GM21367 (cell line): Measurements from ENCODE around the gene ATP2C2.
"Not testable (repeated sequence)": the region's sequence is repeated elsewhere in the genome, so short reads cannot be mapped to it uniquely, and the experiment has no call there.

Source experiments
- ATAC-seq: cut with Tn5 transposase; IDR thresholded peaks from one replicate; pipeline ENCODE4 v1.9.1; 2021; ENCODE audit not compliant: unreplicated experiment

Gene ATP2C2

DNA sequence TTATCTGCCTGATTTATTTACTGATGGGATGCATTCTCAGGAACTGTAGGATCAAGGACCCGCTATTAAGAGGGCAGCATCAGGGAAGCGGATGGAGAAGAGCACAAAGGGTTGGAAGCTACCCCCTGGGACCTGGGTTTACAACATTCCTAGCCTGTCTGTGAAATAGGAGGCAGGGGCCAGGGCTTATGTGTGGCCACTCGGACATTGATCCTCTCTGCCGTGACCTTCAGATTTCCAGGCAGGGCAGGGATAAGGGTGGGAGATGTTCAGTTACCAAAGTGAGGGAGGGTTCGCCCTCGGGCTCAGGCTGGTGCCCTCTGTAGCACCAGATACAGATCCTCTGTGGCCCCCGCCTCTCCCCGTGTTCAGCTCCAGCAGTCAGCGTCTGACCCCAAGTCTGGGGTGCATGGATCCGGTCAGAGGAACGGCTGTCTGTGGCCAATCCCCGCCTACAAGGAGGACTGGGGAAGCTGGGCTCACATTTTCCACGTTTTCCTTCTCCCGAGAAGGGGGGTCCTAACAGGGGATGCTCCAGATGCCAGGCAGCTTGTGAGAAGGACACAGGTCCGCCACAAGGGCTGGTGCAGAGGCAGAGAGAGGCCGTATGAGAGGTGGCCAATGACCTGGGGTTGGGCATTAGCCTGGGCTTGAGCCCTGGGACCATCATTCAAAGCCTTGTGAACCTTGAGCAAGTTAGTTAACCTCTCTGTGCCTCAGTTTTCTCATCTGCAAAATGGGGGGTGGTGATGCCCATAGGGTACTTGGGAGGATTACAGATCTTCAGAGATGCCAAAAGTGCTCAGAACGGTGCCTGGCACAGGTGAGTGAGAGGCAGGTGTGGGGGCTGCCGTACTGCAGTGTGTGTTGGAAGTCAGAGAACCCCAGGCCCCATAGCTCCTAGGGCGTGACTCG is 48.3 kb downstream of the ATP2C2 start:
- no peak for ATAC-seq

DNA sequence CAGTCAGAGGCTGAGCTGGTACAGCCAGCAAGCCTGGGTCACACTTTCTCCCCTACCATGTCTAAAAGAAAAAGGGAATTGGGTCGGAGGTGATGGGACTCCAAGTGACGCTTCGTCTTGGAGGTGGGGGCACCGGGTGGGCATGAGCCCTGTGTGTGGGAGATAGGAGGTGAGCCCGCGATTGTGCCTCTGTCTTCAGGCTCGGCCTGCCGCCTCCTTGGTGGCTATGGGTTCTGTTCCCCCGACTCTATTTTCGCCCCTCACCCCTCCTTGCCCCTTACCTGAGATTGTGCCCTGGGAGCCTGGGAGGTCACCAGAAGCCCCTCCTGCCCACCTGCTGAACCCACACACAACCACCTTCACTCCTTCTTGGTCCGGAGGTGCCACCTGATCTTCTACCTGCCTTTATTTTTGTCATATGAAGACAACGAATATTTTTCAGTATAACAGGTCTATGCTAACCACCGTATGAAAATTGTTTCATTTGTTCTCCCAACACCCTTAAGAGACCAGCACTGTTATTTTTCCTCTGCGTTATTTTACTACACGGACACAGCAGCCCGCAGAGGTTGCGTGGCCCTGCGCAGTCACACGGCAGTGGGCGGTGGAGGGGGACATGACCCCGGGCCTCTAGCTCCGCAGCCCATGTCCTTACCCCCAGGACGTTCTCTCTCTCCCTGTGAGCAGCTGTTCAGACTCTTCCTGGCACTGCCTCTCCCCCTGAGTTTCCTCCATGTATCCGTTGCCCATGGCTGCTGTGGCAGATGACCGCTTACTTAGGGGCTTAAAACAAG is 49.9 kb downstream of the ATP2C2 start:
- ATAC-seq = no peak

DNA sequence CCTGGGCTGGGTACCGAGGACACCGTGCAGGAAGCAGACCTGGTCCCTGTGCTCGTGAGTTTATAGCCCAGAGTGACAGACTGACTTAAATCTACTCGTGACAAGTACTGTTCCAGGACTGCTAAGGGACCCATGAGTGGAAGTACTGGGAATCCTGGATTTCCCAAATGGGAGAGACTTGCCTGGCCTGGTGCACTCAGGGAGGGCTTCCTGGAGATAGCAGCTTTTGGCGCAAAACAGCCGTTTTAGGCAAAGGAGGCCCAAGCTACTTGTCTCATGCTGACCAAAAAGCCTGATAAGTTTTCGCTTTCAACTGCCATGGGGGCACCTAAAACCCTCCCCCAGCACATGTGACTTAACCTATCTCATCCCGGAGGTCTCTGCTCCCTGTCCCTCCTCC is 51.4 kb downstream of the ATP2C2 start:
- ATAC-seq = no peak

DNA sequence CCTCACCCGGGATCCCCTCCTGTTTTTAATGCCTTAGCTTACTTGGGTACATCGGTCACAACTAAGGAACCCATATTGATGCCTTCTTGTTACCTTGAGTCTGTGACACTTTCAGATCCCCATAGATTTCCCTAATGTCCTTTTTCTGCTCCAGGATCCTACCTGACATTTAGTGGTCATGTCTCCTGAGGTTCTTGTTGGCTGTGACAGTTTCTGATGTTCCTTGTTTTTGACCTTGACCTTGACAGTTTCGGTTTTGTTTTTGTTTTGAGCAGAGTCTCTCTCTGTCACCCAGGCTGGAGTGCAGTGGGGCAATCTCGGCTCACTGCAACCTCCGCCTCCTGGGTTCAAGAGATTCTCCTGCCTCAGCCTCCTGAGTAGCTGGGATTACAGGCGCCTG is 52.2 kb downstream of the ATP2C2 start:
- not testable (repeated sequence) for ATAC-seq

DNA sequence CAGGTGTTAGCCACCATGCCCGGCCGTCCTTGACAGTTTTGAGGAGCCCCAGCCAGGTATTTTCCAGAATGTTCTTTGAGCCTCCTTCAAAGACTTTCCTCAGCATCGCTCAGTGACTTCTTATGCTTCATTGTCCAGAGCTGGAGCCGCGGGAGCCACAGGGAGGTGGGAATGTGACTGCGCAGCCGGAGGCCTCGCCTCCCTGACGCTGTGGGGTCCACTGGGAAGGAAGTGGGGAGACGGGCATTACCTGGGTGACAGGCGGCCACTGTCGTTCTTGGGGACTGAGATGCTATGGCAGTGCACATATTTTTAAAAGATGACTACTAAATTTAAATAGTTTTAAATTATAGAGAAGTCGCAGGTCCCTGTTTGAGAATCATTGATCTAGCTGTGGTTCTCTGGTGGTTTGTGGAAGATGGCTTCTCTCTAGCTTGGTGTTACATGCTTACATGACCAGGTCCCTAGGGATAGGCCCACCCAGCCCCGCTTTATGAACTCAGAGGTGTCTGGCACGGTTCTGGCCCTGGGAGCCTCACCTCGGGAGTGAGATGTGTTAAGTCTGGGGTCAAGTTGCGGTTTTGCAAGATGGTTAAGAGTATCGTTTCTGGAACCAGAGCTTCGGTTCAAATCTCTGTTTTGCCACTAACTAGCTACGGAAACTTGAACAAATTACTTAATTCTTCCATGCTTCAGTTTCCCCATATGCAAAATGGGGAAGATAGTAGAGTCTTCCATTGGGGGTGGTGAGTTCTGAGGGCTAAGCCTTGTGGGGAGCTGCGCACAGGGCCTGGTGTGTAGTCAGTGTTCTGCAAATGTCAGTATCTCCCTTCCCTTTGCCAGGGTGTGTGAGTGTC is 53.0 kb downstream of the ATP2C2 start:
- no peak for ATAC-seq

DNA sequence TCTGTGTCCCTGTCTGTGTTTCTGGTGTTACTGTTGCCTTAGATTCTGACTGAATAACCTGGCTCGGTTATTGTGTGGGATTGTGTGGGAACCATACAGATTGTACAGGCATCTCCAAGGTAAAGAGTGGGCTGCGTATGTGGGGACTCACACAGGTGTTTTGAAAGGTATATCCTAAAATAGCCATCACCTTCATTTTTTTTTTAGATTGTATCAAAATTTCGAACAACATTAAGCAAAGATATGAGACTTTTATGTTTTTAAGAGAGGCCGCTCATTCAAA is 53.5 kb downstream of the ATP2C2 start:
- no peak for ATAC-seq

DNA sequence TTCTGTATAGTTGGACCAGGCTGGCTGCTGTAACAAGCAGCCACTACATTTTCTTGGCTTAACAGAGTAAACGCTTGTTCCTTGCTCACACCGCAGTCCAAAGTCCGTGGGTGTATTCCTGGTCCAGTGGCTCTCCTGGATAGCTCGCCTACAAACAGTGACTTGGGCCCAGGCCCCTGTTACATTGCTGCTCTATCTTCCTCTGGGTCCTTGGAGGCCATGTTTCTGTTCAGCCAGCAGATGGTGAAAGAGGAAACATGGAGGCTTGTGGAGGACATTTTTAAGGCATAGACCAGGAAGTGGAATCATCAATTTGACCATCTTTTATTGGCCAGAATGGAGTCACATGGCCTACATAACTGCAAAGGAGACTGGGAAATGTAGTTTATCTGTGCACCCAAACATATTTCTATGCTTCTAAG is 55.1 kb downstream of the ATP2C2 start:
- no peak for ATAC-seq

DNA sequence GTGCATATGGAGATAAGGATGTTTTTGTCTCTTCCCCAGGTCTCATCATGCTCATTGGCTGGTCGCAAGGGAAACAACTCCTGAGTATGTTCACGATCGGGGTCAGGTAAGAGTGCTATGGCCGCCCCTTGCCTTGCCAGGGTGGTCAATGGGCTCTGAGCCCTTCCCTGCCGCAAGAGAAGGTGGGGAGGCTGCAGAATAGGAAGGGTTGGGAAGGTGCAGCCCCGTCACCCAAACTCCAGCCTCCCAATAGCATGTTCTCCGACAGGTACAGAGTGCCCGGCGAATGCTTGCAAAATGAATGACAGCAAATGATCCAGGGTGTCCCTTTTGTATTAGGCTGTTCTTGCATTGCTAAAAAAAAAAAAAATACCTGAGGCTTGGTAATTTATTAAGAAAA is 57.4 kb downstream of the ATP2C2 start:
- no peak for ATAC-seq

DNA sequence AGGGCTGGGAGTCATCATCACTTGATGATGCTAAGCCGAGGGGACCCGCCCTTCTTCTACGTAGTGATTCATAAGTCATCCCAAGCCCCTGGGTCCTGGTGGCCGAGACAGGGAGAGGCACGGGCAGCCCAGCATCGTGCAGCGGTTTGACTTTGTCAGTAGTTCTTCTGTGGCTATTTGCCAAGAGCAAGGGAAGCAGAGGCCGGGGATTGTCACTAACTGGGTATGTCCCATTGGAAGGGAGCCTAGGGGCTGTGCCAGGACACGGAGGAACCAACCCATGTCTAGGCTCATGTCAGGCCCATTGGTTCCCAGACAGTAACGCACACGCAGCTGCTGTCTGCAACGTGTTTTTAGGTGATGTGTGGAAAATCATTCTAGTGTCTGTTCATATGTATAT is 58.5 kb downstream of the ATP2C2 start:
- no peak for ATAC-seq

DNA sequence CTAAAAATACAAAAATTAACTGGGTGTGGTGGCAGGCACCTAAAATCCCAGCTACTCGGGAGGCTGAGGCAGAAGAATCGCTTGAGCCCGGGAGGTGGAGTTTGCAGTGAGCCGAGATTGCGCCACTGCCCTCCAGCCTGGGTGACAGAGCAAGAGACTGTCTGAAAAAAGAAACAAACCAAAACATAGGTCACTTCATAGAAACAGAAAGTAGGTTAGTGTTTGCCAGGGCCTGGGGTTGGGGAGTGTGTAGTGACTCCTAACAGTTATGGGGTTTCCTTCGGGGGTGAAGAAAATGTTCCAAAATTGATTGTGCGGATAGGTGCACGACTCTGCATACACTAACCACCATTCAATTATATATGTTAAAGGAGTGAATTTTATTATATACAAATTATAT is 59.2 kb downstream of the ATP2C2 start:
- no peak for ATAC-seq

DNA sequence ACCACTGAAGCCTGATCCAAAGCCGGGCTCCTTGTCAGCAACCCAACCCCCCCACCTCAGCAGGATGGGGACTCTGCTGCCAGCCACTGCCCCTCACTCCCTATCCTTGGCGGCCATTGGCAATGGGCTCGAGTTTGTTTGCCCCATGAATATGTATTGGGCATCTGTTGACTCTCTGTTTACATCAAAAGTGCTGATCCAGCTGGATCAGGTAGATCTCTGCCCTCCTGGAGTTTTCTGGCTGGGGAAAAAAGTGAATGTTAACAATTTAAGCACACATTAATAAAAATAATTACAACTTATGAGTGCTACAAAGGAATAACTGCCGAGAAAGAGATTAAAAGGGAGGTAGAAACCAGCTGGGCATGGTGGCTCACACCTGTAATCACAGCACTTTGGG is 62.5 kb downstream of the ATP2C2 start:
- ATAC-seq = no peak

DNA sequence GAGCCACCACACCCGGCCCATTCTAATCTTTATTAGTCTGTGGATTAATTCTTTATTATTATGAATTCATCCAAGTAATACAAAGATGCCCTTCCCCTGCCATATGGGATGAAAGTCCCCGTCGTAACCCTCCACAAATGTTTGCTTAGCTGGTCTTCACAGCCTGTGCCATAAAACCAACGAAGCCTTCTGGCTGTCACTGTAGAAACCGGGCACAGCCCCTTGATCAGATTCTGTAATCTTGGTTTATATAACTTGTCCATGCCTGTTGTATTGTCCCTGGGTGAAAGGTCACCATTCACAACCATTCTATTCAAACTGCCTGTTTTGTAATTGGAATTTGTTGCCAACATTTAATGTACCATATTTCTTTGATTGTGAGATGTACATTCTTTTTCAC is 66.5 kb downstream of the ATP2C2 start:
- no peak for ATAC-seq

DNA sequence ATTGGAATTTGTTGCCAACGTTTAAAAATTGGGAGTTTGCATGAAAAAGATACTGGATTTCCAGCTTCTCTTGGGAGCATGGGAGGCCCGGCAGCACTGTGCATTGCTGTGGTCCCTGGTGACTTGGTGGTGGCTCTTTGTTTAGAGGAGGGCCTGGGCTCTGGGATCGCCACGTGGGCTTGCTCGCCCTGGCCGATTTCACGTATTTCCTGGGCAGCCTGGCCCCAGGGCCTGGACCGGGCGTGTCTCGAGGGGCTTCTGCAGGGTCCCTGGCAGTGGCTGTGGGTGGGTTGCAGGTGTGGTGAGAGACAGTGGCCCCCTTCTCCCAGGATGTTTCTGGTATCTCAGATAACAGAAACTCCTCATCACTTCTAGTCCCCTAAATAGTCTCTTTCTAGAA is 67.9 kb downstream of the ATP2C2 start:
- no peak for ATAC-seq

DNA sequence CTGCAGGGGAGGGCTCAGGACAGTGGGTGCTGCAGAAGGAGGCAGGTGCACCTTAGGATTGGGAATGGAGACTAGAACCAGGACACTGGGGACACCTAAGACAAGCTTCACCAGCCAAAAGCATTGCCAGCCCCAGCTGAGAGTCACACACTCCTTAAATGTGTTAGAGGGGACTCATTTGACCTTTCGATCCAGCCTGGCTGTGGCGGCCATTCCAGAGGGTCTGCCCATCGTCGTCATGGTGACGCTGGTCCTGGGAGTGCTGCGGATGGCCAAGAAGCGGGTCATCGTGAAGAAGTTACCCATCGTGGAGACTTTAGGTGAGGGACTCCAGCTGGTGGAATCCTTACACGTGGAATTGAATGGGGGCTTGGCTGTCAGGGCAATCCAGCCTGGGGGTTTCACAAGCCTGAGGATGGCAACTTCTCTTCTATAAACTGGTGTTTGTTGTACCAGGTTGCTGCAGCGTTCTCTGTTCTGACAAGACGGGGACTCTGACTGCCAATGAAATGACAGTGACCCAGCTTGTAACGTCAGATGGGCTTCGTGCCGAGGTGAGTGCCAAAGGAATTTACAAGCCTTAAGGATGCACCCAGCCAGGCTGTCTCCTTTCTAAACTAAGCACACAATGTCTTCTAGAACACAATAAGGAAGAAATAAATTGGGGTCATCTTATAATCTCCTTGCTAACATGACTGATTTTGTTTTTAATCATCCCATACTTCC is 70.8 kb downstream of the ATP2C2 start:
- no peak for ATAC-seq

DNA sequence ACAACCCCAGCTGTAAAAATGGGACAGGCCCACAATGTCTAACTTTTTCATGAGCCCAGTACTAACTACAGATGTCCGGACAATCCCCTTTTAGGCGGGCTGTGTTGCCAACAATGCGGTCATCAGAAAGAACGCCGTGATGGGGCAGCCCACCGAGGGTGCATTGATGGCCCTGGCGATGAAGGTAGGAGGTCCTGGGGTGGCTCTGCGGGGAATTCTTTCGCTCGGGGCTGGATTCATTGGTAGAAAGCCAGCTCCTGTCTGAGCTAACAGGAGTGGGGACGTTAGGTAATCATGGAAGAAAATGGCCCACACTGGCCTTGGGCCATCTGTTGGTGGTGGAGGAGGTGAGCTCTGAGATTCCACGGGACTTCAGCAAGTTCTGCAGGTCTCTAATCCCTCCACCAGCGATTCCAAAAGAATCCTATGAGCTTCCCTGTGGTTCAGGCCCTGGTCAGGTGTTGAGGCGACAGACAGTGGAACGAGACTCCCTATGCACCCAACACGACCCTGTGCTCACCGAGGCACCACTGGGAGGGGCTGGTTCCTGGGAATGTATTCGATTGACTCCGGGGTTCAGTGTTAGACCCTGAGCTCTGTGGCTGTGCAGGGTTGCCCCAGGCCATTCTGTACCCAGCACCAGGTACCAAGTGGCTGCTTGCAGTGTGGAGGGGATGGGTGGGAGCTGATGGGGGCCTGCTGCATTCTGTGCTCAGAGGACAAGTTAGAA is 74.2 kb downstream of the ATP2C2 start:
- ATAC-seq = no peak

DNA sequence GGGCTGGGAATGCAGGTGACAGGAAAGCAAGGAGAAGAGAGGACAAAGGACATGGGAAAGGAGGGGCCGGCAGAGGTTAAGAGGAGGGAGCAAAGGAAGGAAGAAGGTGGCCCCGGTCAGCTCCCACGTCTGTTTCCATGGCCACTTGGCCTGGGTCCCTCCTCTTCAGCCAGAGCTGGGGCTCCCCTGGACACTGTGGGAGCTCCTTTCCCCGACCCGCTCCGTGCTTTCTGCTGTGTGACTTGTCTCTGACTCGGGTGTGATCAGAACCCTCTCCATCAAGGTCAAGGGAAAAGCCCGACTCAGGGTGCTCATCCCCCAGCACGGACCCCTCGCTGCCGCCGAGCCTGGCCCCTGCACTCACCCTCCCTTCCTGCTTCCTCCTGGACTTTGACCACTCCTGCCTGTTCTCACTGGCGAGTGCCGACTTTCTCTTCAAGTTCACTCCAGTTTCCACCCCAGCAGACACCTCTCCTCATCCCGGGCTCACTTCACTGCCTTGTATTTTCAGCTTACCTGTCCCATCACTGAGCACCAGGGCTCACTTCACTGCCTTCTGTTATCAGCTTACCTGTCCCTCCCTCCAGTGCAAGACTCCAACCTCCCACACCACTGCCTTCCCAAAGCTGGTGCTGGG is 74.9 kb downstream of the ATP2C2 start:
- no peak for ATAC-seq

DNA sequence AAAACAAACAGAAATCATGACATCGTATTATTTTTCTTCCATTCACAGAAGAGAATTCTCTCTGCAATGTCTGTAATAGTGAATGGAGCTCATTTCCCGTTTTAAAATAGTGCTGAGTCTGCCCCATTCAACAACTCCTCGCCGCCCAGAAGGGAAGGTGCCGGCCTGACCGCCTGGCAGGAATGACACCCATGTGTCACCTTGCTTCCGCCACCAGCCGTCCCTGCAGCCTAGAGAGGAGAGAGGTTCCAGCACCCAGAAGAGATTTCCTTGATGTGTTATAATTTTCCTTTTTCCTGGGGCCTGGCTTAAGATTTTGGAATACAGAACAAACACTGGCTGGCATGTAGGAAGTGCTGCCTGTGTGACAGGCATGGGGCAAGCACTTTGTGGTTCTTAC is 76.1 kb downstream of the ATP2C2 start:
- ATAC-seq = no peak

DNA sequence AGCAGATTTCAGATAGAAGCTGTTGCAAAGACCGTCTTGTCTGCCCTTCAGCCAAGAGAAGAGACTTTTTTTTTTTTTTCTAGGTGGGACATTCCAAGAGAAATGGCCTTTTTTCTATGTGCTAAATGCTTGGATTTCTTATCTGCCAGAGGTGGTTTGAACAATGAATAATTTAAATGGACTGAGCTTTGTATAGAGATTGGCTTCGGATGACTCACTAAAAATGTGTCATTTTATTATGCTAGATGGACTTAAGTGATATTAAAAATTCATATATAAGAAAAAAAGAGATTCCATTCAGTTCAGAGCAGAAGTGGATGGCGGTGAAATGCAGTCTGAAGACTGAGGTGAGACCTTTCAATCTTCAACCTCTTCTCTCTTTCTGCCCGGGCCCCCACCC is 77.7 kb downstream of the ATP2C2 start:
- no peak for ATAC-seq

DNA sequence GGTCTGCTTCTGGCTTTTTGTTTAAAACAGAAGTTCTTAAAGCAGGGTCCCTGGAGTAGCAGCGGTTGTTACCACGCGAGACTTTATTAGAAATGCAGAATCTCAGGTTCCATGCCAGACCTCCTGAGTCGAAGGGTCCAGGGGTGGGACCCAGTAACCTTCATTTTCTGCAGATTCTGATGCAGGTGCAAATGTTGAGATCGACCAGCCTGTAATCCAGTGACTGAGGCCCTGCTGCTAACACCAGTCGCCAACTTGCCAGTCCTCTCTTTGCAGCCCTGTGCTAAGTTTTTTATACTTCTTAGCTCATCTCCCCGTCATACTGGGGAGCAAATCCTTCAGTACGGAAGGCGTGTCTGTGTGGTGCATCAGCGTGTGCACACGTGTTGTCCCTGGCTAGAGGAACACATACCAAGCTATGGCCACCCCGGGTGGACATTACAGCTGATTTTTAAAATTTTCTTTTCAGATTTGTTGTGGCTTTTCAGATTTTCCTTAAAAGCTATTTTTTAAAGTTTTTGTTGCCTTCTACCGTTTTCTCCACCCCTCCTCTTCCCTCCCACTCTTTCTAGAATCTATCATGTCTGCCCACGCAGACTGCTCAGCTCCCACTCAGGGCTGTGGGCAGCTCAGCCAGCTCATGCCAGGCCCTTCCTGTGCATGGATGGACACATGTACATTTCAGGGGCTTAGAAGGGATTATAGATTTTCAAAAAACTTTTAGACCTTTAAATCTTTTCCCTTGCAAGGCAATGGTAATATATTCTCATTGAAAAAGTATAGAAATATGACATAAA is 78.5 kb downstream of the ATP2C2 start:
- ATAC-seq = no peak
